GM12892 (cell line): ENCODE data around the gene STARD4.

Experiments used
- DNase-seq: peaks from one replicate; pipeline ENCODE4 v3.0.0; 2011; ENCODE audit not compliant: insufficient read length
- FAIRE-seq: peaks from 2 replicates; lab custom pipeline; 2011; peaks lifted over from hg19 to GRCh38; lab: Jason Lieb, UNC
- POLR2A ChIP-seq: IDR thresholded peaks from 2 replicates; pipeline ENCODE4 v1.6.1; 2011; ENCODE audit warnings: low read depth, low read length, control low read depth
- POLR2AphosphoS5 ChIP-seq: IDR thresholded peaks from 2 replicates; pipeline ENCODE4 v1.6.1; 2011; ENCODE audit warnings: low read depth, low read length, control low read depth
- TAF1 ChIP-seq: IDR thresholded peaks from 2 replicates; pipeline ENCODE4 v1.6.1; 2011; ENCODE audit warnings: low read depth, mild to moderate bottlenecking, control low read depth, low read length, borderline replicate concordance

STARD4 gene

GRCh38 chr5:111548992-111549649 is 36.8 kb upstream of the STARD4 start:
- TF ChIP-seq POLR2AphosphoS5, result no peak
- no peak for TF ChIP-seq TAF1
- no peak for TF ChIP-seq POLR2A
- no peak for FAIRE-seq

GRCh38 chr5:111548348-111548950 is 36.1 kb upstream of the STARD4 start:
- no peak for TF ChIP-seq POLR2A
- TF ChIP-seq POLR2AphosphoS5, result no peak
- TF ChIP-seq TAF1, result no peak
- no peak for FAIRE-seq
- DNase-seq, result no peak

More at GRCh38 chr5:111548992-111549649, 36.8 kb upstream of the STARD4 start:
- DNase-seq, result no peak

DNA sequence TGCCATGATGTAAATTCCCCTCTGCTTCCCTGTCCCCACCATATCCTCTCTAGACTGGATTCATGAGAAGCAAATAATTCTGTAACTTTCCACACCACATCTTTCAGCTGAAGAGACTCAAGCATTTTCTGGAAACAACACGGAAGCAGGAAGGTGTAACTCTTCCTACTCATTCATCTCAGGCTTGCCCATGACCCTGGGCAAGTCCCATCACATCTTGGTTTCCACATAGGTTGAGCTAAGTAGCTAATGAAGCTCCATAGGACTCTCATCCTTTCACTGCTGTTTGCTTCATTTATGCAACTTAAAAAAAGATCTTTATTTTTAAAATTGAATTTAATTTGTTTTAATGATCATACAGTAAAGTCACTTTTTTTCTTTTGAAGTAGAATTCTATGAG is 32.7 kb upstream of the STARD4 start:
- DNase-seq, result no peak
- no peak for TF ChIP-seq POLR2A
- no peak for TF ChIP-seq TAF1
- no peak for TF ChIP-seq POLR2AphosphoS5
- no peak for FAIRE-seq

GRCh38 chr5:111537141-111538024 is 25.0 kb upstream of the STARD4 start:
- FAIRE-seq (no peak), DNase-seq (no peak)
- TF ChIP-seq POLR2AphosphoS5, result no peak
- TF ChIP-seq TAF1, result no peak
- TF ChIP-seq POLR2A, result no peak

GRCh38 chr5:111535879-111536549 is 23.7 kb upstream of the STARD4 start:
- no peak for TF ChIP-seq POLR2A
- TF ChIP-seq TAF1, result no peak
- no peak for TF ChIP-seq POLR2AphosphoS5
- DNase-seq, result no peak
- FAIRE-seq, result peak; percentile 24

DNA sequence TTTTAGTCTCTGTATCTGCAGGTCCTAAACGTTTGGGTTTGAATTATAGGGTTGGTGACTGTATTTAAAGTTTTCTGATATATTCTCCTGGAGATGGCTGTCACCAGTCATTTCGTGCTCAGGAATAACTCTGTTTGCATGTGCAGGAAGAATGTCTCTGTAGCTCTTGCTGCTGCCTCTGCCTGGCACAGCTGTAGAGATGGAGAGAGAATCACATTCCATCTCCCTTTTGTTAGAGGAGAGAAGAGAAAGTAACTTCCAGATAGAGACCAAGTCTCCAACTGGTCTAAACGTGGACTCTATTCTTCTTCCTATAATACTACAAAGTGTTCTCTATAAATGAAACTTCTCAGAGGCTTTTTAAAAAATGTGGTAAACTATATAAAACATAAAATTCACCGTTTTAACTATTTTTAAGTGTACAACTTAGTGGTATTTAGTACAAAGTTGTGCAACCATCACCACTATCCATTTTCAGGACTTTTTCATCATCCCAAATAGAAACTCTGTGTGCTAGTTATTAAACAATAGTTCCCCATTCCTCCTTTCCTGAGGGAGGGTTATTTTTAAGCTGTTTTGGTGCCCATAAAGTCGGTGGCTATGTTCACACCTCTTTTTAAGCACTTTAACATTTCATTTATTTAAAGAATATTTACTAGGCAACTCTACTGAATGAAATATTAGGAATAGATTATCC is 20.7 kb upstream of the STARD4 start:
- DNase-seq (no peak), FAIRE-seq (no peak)
- TF ChIP-seq TAF1 (no peak), POLR2AphosphoS5 (no peak), POLR2A (no peak)

DNA sequence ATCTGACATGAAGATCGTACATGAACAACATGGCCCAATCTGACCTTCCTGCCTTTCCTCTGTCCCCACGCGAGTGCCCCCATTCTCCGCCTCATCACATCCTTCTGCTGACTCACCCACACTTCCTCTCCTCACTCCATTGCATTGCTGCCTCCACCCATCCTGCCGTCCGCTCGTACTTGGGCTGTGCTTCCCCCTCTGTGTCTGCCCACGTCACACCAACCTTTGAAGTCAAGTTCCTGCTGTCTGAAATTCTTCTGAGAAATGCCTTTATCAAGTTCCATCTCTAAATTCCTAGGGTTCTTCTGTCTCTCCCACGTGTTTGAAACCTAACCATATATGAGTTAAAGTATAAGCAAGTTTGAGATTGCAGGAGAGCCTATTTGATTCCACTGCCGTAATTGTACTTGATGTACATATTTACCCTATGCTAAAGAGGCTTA is 18.0 kb upstream of the STARD4 start:
- FAIRE-seq (peak; percentile 92), DNase-seq (peak; percentile 15)
- TF ChIP-seq POLR2AphosphoS5 (no peak), TAF1 (no peak), POLR2A (no peak)

- TF ChIP-seq POLR2A, result no peak
- no peak for TF ChIP-seq POLR2AphosphoS5
- TF ChIP-seq TAF1, result no peak
- FAIRE-seq (no peak), DNase-seq (no peak)
Observed at GRCh38 chr5:111528056-111528455, 15.7 kb upstream of the STARD4 start.

DNA sequence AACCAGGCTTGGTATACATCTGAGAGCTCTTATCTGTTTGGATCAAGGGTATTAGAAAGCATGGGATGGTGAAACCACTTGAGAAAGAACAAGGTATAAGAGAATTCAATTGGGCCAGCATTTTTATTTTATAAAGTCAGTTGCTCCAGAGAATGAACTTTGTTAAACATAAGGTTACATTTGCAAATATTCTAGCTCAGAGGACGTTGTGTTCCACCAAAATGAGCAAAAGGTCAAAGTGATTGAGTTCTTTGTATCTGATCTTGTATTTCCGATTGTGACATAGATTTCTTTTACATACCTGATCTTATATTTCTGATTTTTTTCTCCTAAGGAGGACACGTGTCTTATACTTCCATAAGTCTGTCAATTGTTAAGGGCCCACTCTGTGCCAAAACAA is 8.6 kb upstream of the STARD4 start:
- TF ChIP-seq TAF1 (no peak), POLR2A (no peak), POLR2AphosphoS5 (no peak)
- no peak for DNase-seq
- FAIRE-seq, result no peak

DNA sequence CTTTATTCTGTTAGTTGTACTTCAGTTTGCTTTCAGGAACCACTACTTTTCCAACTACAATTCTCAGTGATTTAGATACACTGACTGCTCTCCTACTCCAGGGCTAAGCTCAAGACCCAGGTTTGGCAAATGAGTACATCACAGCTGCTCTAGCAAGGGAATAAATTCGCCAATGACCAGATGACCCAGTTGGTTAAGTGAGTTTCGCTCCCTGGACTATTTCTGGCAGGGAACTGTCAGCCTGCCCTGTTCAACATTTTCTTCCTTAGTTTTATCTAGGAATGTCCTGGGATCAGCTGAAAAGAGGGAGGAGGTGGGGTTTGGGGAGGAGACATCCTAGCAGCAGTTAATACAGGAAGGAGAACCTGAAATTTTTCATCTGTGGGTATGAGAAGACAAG is 6.4 kb upstream of the STARD4 start:
- TF ChIP-seq POLR2AphosphoS5 (no peak), TAF1 (no peak), POLR2A (no peak)
- no peak for DNase-seq
- FAIRE-seq, result peak; percentile 50

- TF ChIP-seq POLR2A (no peak), POLR2AphosphoS5 (no peak), TAF1 (no peak)
- FAIRE-seq, result no peak
- DNase-seq, result no peak
Observed at GRCh38 chr5:111517853-111518501, 5.6 kb upstream of the STARD4 start.
